Activated T-cell treated with anti-CD3 and anti-CD28 coated beads for 1 hour (primary cell): ENCODE measurements around the gene TTC21A.

ENCODE experiments used
- DNase-seq: peaks from one replicate; pipeline ENCODE4 v3.0.0-alpha.2; 2020; ENCODE audit warnings: low read depth

TTC21A gene

GRCh38 chr3:39115870-39116269 is 8.4 kb downstream of the TTC21A start:
- DNase-seq, result no peak

- DNase-seq, result no peak
Observed at GRCh38 chr3:39118079-39118478, 10.6 kb downstream of the TTC21A start.

GRCh38 chr3:39118931-39119660 is 11.6 kb downstream of the TTC21A start:
- DNase-seq, result no peak

GRCh38 chr3:39121621-39122020 is 14.1 kb downstream of the TTC21A start:
- no peak for DNase-seq

GRCh38 chr3:39122813-39123212 is 15.3 kb downstream of the TTC21A start:
- DNase-seq, result no peak

- DNase-seq, result no peak
Observed at GRCh38 chr3:39124876-39125840, 17.7 kb downstream of the TTC21A start.

- no peak for DNase-seq
Observed at GRCh38 chr3:39125841-39126500, 18.5 kb downstream of the TTC21A start.

- no peak for DNase-seq
Observed at GRCh38 chr3:39126532-39127071, 19.1 kb downstream of the TTC21A start.

- DNase-seq, result no peak
Observed at GRCh38 chr3:39127269-39127907, 19.9 kb downstream of the TTC21A start.

GRCh38 chr3:39127908-39128304 is 20.4 kb downstream of the TTC21A start:
- no peak for DNase-seq

GRCh38 chr3:39128951-39129350 is 21.5 kb downstream of the TTC21A start:
- no peak for DNase-seq

- no peak for DNase-seq
Observed at GRCh38 chr3:39130026-39130425, 22.5 kb downstream of the TTC21A start.

GRCh38 chr3:39130693-39131265 is 23.3 kb downstream of the TTC21A start:
- DNase-seq, result no peak

- DNase-seq, result no peak
Observed at GRCh38 chr3:39132096-39133092, 24.9 kb downstream of the TTC21A start.

GRCh38 chr3:39133093-39133490 is 25.6 kb downstream of the TTC21A start:
- DNase-seq, result no peak

- no peak for DNase-seq
Observed at GRCh38 chr3:39133822-39134221, 26.3 kb downstream of the TTC21A start.

- DNase-seq, result no peak
Observed at GRCh38 chr3:39134305-39134704, 26.8 kb downstream of the TTC21A start.

- DNase-seq, result no peak
Observed at GRCh38 chr3:39135170-39135805, 27.8 kb downstream of the TTC21A start.

GRCh38 chr3:39136533-39137434 is 29.3 kb downstream of the TTC21A start:
- no peak for DNase-seq
